Peyer's patch (tissue), 4 donors: ENCODE data around the gene MRPL41.

Source experiments
- CTCF ChIP-seq, 6 experiments: fragments of 450-650 bp in 4 of 6; fragments of 200-600 bp in 2 of 6; sonication (generic) in 1 of 6; IDR thresholded peaks; one replicate each; pipeline ENCODE4 v1.5.1; 2017 to 2019; ENCODE audit warnings: antibody characterized with exemption in 6 of 6, mild to moderate bottlenecking in 3 of 6, moderate library complexity in 1 of 6
- POLR2A ChIP-seq, 2 donors: fragments of 450-650 bp; IDR thresholded peaks; one replicate each; pipeline ENCODE4 v1.5.1; 2017; ENCODE audit warnings: antibody characterized with exemption in 2 of 2, mild to moderate bottlenecking in 2 of 2, moderate library complexity in 2 of 2

GRCh38 chr9:137502008-137502911 lies 49.4 kb upstream of the MRPL41 start:
- TF ChIP-seq POLR2A (IDR thresholded peaks at IDR 0.05) (no peak), CTCF (IDR thresholded peaks at IDR 0.05) (no peak)
